ENCODE measurements around the gene MATN1.

Gene MATN1

GRCh38 chr1:30728340-30728739 is 5.0 kb upstream of the MATN1 start:
- no peak for DNase-seq (ENCODE audit: low read depth in 1 of 2, low spot score in 1 of 2)

DNA sequence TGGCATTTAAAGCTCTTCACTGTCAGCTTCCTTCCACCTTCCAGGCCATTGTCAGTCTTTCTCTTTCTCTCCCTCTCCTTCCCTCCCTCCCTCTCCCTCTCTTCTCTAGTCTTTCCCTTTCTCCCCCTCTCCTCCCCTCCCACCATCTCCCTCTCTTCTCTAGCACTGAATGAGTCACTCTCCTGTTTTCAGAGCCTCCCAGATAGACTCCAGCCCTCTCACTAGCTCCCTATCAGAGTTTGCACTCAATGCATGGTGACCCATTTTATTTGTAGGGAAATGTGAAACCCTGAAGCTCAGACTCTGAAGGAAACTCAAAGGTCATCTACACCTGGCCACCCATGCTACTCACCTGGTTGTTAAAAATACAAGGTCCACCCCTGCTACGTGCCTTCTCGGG is 4.4 kb upstream of the MATN1 start:
- no peak overlapping the region for H3K27ac ChIP-seq (replicated peaks)
- no peak overlapping the region for H3K4me3 ChIP-seq (replicated peaks; ENCODE audit: insufficient read depth, low read length)
- no peaks in the 10 kb centered on the region for H3K27me3 ChIP-seq (ENCODE audit: insufficient read depth, poor library complexity, severe bottlenecking)
- DNase-seq (ENCODE audit: low read depth in 1 of 2, low spot score in 1 of 2) = no peak
- TF ChIP-seq SPI1 (IDR thresholded peaks at IDR 0.05; ENCODE audit: borderline replicate concordance, low read depth) (no peak), POLR2AphosphoS5 (IDR thresholded peaks at IDR 0.05; ENCODE audit: low read depth) (no peak), GABPA (IDR thresholded peaks at IDR 0.05; ENCODE audit: low read depth) (no peak), CTCF (IDR thresholded peaks at IDR 0.05; ENCODE audit: insufficient read depth, low read length) (no peak)
- TF ChIP-seq, protein P1, sequence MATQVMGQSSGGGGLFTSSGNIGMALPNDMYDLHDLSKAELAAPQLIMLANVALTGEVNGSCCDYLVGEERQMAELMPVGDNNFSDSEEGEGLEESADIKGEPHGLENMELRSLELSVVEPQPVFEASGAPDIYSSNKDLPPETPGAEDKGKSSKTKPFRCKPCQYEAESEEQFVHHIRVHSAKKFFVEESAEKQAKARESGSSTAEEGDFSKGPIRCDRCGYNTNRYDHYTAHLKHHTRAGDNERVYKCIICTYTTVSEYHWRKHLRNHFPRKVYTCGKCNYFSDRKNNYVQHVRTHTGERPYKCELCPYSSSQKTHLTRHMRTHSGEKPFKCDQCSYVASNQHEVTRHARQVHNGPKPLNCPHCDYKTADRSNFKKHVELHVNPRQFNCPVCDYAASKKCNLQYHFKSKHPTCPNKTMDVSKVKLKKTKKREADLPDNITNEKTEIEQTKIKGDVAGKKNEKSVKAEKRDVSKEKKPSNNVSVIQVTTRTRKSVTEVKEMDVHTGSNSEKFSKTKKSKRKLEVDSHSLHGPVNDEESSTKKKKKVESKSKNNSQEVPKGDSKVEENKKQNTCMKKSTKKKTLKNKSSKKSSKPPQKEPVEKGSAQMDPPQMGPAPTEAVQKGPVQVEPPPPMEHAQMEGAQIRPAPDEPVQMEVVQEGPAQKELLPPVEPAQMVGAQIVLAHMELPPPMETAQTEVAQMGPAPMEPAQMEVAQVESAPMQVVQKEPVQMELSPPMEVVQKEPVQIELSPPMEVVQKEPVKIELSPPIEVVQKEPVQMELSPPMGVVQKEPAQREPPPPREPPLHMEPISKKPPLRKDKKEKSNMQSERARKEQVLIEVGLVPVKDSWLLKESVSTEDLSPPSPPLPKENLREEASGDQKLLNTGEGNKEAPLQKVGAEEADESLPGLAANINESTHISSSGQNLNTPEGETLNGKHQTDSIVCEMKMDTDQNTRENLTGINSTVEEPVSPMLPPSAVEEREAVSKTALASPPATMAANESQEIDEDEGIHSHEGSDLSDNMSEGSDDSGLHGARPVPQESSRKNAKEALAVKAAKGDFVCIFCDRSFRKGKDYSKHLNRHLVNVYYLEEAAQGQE (IDR thresholded peaks at IDR 0.05; ENCODE audit: insufficient replicate concordance, low read depth) = no peak

More at GRCh38 chr1:30728340-30728739, 5.0 kb upstream of the MATN1 start:
- H3K27me3 ChIP-seq (ENCODE audit: insufficient read depth, poor library complexity, severe bottlenecking) = no peaks in the 10 kb centered on the region
- TF ChIP-seq GABPA (IDR thresholded peaks at IDR 0.05; ENCODE audit: low read depth) = no peak
- TF ChIP-seq, protein P1 (IDR thresholded peaks at IDR 0.05; ENCODE audit: insufficient replicate concordance, low read depth) = no peak
- no peak for TF ChIP-seq POLR2AphosphoS5 (IDR thresholded peaks at IDR 0.05; ENCODE audit: low read depth)
- no peak for TF ChIP-seq CTCF (IDR thresholded peaks at IDR 0.05; ENCODE audit: insufficient read depth, low read length)
- no peak for TF ChIP-seq SPI1 (IDR thresholded peaks at IDR 0.05; ENCODE audit: borderline replicate concordance, low read depth)
- no peak overlapping the region for H3K4me3 ChIP-seq (replicated peaks; ENCODE audit: insufficient read depth, low read length)
- H3K27ac ChIP-seq (replicated peaks) = no peak overlapping the region

DNA sequence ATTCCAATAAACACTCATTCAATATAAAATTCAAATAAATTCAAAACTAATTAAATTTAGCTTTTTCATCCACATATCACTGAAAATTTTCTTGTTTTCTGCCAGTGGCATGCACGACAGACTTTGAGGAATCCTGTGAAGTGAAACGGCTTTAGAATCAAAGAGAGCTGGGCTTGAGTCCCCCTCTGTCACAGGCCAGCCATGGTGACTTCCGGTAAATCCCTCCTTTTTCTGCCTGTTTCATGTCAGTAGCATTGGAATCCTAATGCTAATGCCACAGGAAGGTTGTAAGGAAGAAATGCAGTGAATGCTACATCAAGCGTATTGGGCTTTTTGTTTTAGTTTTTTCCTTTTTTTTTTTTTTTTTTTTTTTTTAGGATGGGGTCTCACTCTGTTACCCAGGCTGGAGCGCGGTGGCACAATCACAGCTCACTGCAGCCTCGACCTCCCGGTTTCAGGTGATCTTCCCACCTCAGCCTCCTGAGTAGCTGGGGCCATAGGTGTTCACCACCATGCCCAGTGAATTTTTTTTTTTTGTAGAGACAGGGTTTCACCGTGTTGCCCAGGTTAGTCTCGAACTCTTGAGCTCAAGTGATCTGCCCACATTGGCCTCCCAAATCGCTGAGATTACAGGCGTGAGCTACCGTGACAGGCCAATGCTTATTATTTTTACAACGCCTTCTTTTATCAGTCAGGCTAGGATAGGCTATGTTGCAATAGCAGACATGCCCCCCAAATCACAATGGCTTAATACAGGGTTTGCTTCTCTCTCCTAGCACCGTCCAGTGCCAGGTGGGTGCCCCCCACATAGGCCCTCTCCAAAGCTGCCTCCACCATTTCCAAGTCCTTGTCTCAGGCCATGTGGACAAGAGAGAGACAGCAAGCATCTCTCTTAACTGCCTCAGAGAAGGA is 3.6 kb upstream of the MATN1 start:
- no peak for DNase-seq (ENCODE audit: low read depth in 1 of 2, low spot score in 1 of 2)
- TF ChIP-seq CTCF (IDR thresholded peaks at IDR 0.05; ENCODE audit: insufficient read depth, low read length) (no peak), POLR2AphosphoS5 (IDR thresholded peaks at IDR 0.05; ENCODE audit: low read depth) (no peak), GABPA (IDR thresholded peaks at IDR 0.05; ENCODE audit: low read depth) (no peak), SPI1 (IDR thresholded peaks at IDR 0.05; ENCODE audit: borderline replicate concordance, low read depth) (no peak)
- TF ChIP-seq, protein P1 (IDR thresholded peaks at IDR 0.05; ENCODE audit: insufficient replicate concordance, low read depth) = no peak
- no peaks in the 10 kb centered on the region for H3K27me3 ChIP-seq (ENCODE audit: insufficient read depth, poor library complexity, severe bottlenecking)
- no peak overlapping the region for H3K27ac ChIP-seq (replicated peaks)
- no peak overlapping the region for H3K4me3 ChIP-seq (replicated peaks; ENCODE audit: insufficient read depth, low read length)
